HepG2 (cell line): ENCODE measurements around the gene BOLA3. TPM values are rescaled to one million over a fixed set of nuclear protein-coding genes. Genes with fewer than 3 reads are reported as not detected.

Experiments
- CAMTA2 ChIP-seq: sonication (generic); formaldehyde crosslinking; IDR thresholded peaks from 2 replicates; pipeline ENCODE4 v1.4.0; 2020; ENCODE audit warnings: mild to moderate bottlenecking, missing genetic modification reagents, borderline replicate concordance
- DPF2 ChIP-seq: sonication (generic); formaldehyde crosslinking; IDR thresholded peaks from 2 replicates; pipeline ENCODE4 v1.4.0; 2020; ENCODE audit warnings: mild to moderate bottlenecking, low read depth, missing genetic modification reagents, borderline replicate concordance
- EED ChIP-seq: sonication (generic); formaldehyde crosslinking; IDR thresholded peaks from 2 replicates; pipeline ENCODE4 v1.5.0; 2020; ENCODE audit warnings: mild to moderate bottlenecking, missing genetic modification reagents
- ELF3 ChIP-seq: IDR thresholded peaks from 2 replicates; pipeline ENCODE4 v1.6.1; 2016; ENCODE audit warnings: missing genetic modification reagents, missing compliant biosample characterization
- FUBP1 ChIP-seq: sonication (generic); formaldehyde crosslinking; IDR thresholded peaks from 2 replicates; pipeline ENCODE4 v1.5.1; 2020; ENCODE audit warnings: missing genetic modification reagents, mild to moderate bottlenecking, borderline replicate concordance
- GABPA ChIP-seq, 2 experiments: IDR thresholded peaks; 2 replicates each; pipeline ENCODE4 v1.6.1; 2011 to 2016; ENCODE audit warnings: low read depth in 2 of 2, low read length in 1 of 2, missing biosample characterization in 1 of 2, missing genetic modification characterization in 1 of 2
- GMEB2 ChIP-seq: IDR thresholded peaks from 2 replicates; pipeline ENCODE4 v1.6.1; 2016; ENCODE audit warnings: missing biosample characterization, missing genetic modification reagents, low read depth
- HMG20B ChIP-seq: conservative IDR thresholded peaks from 2 replicates; pipeline ENCODE4 v1.6.1; 2016; ENCODE audit warnings: missing genetic modification reagents, missing compliant biosample characterization
- MBNL3 ChIP-seq: fragments of 250-450 bp; sonication (Bioruptor Pico); conservative IDR thresholded peaks from 2 replicates; pipeline ENCODE4 v1.8.0; 2022; ENCODE audit warnings: mild to moderate bottlenecking, inconsistent platforms
- MIER3 ChIP-seq: IDR thresholded peaks from 2 replicates; pipeline ENCODE4 v1.6.1; 2016; ENCODE audit warnings: missing compliant biosample characterization, borderline replicate concordance
- NFE2 ChIP-seq: sonication (generic); formaldehyde crosslinking; IDR thresholded peaks from 2 replicates; pipeline ENCODE4 v1.4.0; 2020; ENCODE audit warnings: missing genetic modification reagents
- PCBP1 ChIP-seq: fragments of 200-400 bp; formaldehyde crosslinking; IDR thresholded peaks from 2 replicates; pipeline ENCODE4 v1.6.1; 2017; ENCODE audit warnings: mild to moderate bottlenecking, low read depth, low read length, borderline replicate concordance
- PHF8 ChIP-seq: sonication (generic); formaldehyde crosslinking; IDR thresholded peaks from 2 replicates; pipeline ENCODE4 v1.5.0; 2020; ENCODE audit warnings: missing genetic modification reagents
- RNF219 ChIP-seq: sonication (generic); formaldehyde crosslinking; IDR thresholded peaks from 2 replicates; pipeline ENCODE4 v1.5.0; 2020; ENCODE audit warnings: mild to moderate bottlenecking, missing genetic modification reagents
- SALL1 ChIP-seq: sonication (generic); formaldehyde crosslinking; IDR thresholded peaks from 2 replicates; pipeline ENCODE4 v1.8.0; 2022; ENCODE audit warnings: mild to moderate bottlenecking, missing genetic modification reagents
- SNAI1 ChIP-seq: sonication (generic); formaldehyde crosslinking; IDR thresholded peaks from 2 replicates; pipeline ENCODE4 v1.5.0; 2020; ENCODE audit warnings: mild to moderate bottlenecking, missing genetic modification reagents, borderline replicate concordance
- THAP11 ChIP-seq: IDR thresholded peaks from 2 replicates; pipeline ENCODE4 v1.6.1; 2016; ENCODE audit warnings: missing biosample characterization, missing genetic modification reagents
- ZBTB7A ChIP-seq: sonication (generic); formaldehyde crosslinking; IDR thresholded peaks from 2 replicates; pipeline ENCODE4 v1.8.0; 2022; ENCODE audit warnings: mild to moderate bottlenecking, missing genetic modification reagents
- ZFYVE20 ChIP-seq: sonication (generic); formaldehyde crosslinking; IDR thresholded peaks from 2 replicates; pipeline ENCODE4 v1.8.0; 2023; ENCODE audit warnings: low read depth, mild to moderate bottlenecking, moderate library complexity, missing genetic modification reagents, borderline replicate concordance
- ZNF34 ChIP-seq: sonication (generic); formaldehyde crosslinking; IDR thresholded peaks from 2 replicates; pipeline ENCODE4 v1.4.0; 2020; ENCODE audit warnings: mild to moderate bottlenecking, missing genetic modification reagents, borderline replicate concordance
- ZNF501 ChIP-seq: sonication (generic); formaldehyde crosslinking; IDR thresholded peaks from 2 replicates; pipeline ENCODE4 v1.5.1; 2020; ENCODE audit warnings: mild to moderate bottlenecking, moderate library complexity, missing genetic modification reagents
- ZNF770 ChIP-seq: sonication (generic); formaldehyde crosslinking; IDR thresholded peaks from 2 replicates; pipeline ENCODE4 v1.5.0; 2020; ENCODE audit warnings: mild to moderate bottlenecking, missing genetic modification reagents
- polyA plus RNA-seq, 8 experiments: library from polyadenylated mRNA; depleted of rRNA in 3 of 8; stranded (reverse) in 7 of 8; unstranded in 1 of 8; fragments of >200 nt; fragmentation: Illumina TruSeq in 4 of 8; extraction: Trizol in 4 of 8; gene quantifications; 2 replicates each; pipeline versions ENCODE4 v1.2.1 to v1.2.3, GENCODE V29; 2011 to 2016; ENCODE audit warnings: low read depth in 4 of 8, missing spikeins in 1 of 8, mixed read lengths in 1 of 8; ENCODE audit not compliant: insufficient read depth in 1 of 8
- total RNA-seq, 5 experiments: library from RNA; depleted of rRNA; stranded (reverse); fragments of >200 nt; fragmentation: Illumina TruSeq; extraction: Trizol; gene quantifications; 2 replicates each; pipeline ENCODE4 v1.2.3, GENCODE V29; 2016; ENCODE audit warnings: low read depth in 1 of 5

The BOLA3 gene
- total and polyA plus RNA-seq, 2 of the 13 experiments (the other 11 are each of a cell fraction or from before 2014, with no cell fraction given): 89.7 to 170 TPM

- TF ChIP-seq RNF219 (CRISPR knock-in tag) (no peak), SNAI1 (CRISPR knock-in tag) (0 out of 2 replicates have a peak, but pooled peaks have one; percentile 10), CAMTA2 (CRISPR knock-in tag) (0 out of 2 replicates have a peak, but pooled peaks have one; percentile 1), FUBP1 (CRISPR knock-in tag) (0 out of 2 replicates have a peak, but pooled peaks have one; percentile 44), HMG20B (CRISPR knock-in tag) (0 out of 2 replicates have a peak, but pooled peaks have one; percentile 27), PCBP1 (no peak), GABPA (IDR thresholded peaks at IDR 0.05; ENCODE audit: low read depth, low read length) (no peak), GABPA (CRISPR knock-in tag; IDR thresholded peaks at IDR 0.05; ENCODE audit: low read depth) (no peak), SALL1 (CRISPR knock-in tag) (no peak), EED (CRISPR knock-in tag) (0 out of 2 replicates have a peak, but pooled peaks have one; percentile 69), MBNL3 (no peak), MIER3 (CRISPR knock-in tag) (no peak), ZBTB7A (no peak), PHF8 (CRISPR knock-in tag) (no peak), GMEB2 (CRISPR knock-in tag) (no peak), NFE2 (CRISPR knock-in tag) (no peak), ZNF770 (CRISPR knock-in tag) (no peak), DPF2 (CRISPR knock-in tag) (no peak), ZNF501 (CRISPR knock-in tag) (no peak), ELF3 (CRISPR knock-in tag) (no peak), THAP11 (CRISPR knock-in tag) (no peak), ZFYVE20 (CRISPR knock-in tag) (no peak), ZNF34 (CRISPR knock-in tag) (no peak)
These were observed 584 bp downstream of the BOLA3 start (continued) for GRCh38 chr2:74146929-74147726.
